NCI-H187 treated with DMSO at 0.1 percent for 48 hours (cell line): ENCODE measurements around the gene SCN4B.

Source experiments
- DNase-seq: peaks from one replicate; lab custom pipeline; 2025; lab: John Stamatoyannopoulos, UW

The SCN4B gene

DNA sequence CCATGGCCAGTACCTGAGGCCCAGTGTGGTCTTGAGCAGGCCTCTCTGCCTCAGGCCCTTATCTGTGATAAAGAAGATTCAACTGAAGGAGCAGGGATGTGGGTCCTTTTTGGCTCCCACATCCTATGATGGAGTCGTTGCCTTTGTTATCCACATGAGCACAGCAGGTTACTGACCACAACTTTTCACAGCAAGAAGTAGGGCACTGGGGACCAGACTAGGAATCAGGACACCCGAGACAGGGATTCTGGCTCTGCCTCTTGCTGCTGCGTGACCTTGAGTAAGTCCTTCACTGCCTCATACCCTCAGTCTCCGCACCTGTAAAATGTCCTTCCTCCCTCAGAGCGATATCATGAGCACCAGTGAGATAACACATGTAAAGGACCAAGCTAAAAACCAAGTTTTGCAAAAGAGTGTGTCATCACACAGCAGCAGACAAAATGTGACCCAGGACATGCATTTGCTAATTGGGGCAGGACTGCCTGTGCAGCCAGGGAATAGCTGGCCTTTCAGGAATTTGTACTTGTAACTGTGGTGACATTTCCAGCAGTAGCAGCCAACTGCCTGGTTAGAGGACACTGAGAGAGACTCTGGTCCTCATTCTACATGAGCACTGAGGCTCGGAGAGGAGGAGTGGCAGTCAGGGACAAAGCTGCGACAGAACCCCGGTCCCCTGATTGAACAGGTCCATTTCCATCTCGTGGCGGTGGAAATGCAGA, 52.6 kb downstream of the SCN4B start:
- no peak for DNase-seq

- DNase-seq, result peak; percentile 33
Measured at GRCh38 chr11:118098996-118099837, 53.4 kb downstream of the SCN4B start.

- DNase-seq, result no peak
Measured at GRCh38 chr11:118095967-118096367, 56.7 kb downstream of the SCN4B start.

- DNase-seq, result no peak
Measured at GRCh38 chr11:118095493-118095892, 57.1 kb downstream of the SCN4B start.

DNA sequence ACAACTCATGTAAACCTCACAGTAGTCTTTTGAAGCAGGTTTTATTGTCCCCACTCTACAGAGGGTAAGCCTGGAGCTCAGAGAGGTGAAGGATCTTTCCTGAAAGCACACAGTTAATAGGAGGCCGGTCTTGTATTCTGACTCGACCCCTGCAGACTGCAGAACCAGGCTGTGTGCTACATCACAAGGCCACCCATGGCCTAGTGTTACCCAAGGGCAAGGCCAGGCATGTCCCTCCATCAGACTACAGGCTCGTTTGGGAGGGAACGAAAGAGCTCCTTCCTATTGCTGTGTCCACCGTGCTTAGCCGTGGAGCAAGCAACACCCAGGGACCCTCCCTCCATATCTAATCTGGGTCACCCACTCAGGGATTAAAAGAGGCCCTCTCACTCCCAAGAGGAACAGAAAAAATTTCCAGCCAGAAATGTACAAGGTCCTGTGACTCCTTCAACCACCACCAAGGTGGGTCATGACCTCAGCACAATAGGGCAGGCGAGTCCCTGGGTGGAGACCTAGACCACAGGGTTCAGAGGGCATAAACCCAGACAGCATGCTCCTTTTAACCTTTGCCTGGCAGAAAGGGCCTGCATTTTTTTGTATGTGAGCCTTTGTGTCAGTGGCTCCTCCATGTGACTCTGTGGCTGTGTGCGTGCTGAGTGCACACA, 59.6 kb downstream of the SCN4B start:
- DNase-seq, result no peak

DNA sequence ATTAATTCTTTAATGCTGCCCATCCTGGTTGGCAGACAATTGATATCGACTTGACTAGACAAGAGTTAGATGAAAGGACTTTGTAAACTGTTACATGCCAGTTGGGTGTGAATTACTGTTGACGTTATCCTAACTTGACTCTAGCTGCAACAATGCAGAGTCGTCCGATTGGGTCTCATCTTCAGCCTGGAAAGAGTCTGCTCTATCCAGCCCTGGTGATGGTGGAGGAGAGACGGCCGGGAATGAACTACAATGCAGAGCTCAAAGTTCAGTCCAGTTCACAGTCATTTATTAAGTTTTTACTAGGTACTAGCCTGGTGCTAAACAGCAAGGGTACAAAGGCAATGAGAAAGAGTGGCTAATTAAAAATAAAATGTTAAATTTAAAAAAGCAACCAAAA, 60.9 kb downstream of the SCN4B start:
- no peak for DNase-seq

- no peak for DNase-seq
Measured at GRCh38 chr11:118090545-118091162, 62.0 kb downstream of the SCN4B start.

- no peak for DNase-seq
Measured at GRCh38 chr11:118088531-118088930, 64.1 kb downstream of the SCN4B start.

DNA sequence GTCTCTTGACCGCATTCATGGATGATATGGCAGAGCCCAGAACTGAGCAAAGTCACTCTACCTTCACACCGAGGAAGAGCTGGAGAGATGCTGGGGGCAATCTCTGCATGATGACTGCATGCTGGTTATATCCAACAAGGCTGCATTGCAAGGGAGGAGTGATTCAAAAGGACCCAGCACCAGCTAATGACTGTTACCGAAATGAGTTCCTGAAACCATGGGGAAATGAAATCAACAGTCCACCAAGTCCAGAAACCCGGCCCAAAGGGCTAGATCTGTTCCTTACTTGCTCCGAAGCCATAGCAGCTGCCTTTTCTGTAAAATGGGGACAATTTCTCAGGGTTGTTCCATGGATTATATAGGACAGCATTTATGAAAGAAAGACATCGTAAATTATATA, 64.7 kb downstream of the SCN4B start:
- DNase-seq, result no peak

- no peak for DNase-seq
Measured at GRCh38 chr11:118086913-118087768, 65.5 kb downstream of the SCN4B start, which contains the start of gene SMIM35. Gene SMIM35 (minus strand): TSS chr11:118086963. CDS start chr11:118086757, 206 bp downstream.

GRCh38 chr11:118084656-118085055, 68.0 kb downstream of the SCN4B start:
- no peak for DNase-seq

GRCh38 chr11:118084247-118084646, 68.4 kb downstream of the SCN4B start:
- DNase-seq, result no peak
